Measurements from ENCODE around the gene TIMM50. TPM values are rescaled to one million over a fixed set of nuclear protein-coding genes. Genes with fewer than 3 reads are reported as not detected.
A peak's percentile ranks its signal among the peaks of the same experiment; 100 is the strongest.

TIMM50 gene
- total RNA-seq, 1 donor from 2014 or later, result 98.1 TPM

GRCh38 chr19:39518458-39518857 is 37.8 kb downstream of the TIMM50 start:
- H3K4me3 ChIP-seq (ENCODE audit: low read depth, low read length), result no peak overlapping the region
- no peak for TF ChIP-seq CTCF (conservative IDR thresholded peaks at IDR 0.05; ENCODE audit: low read depth, low read length)
- no peak for DNase-seq (ENCODE audit: low read depth)

- DNase-seq (ENCODE audit: low read depth), result no peak
- TF ChIP-seq CTCF (conservative IDR thresholded peaks at IDR 0.05; ENCODE audit: low read depth, low read length), result no peak
- H3K4me3 ChIP-seq (ENCODE audit: low read depth, low read length), result no peak overlapping the region
These were observed 38.3 kb downstream of the TIMM50 start for GRCh38 chr19:39518975-39519374.

- no peak overlapping the region for H3K4me3 ChIP-seq (ENCODE audit: low read depth, low read length)
- TF ChIP-seq CTCF (conservative IDR thresholded peaks at IDR 0.05; ENCODE audit: low read depth, low read length), result no peak
- DNase-seq (ENCODE audit: low read depth), result no peak
These were observed 40.2 kb downstream of the TIMM50 start for GRCh38 chr19:39520541-39521484.

- no peak for DNase-seq (ENCODE audit: low read depth)
- TF ChIP-seq CTCF (conservative IDR thresholded peaks at IDR 0.05; ENCODE audit: low read depth, low read length), result no peak
- H3K4me3 ChIP-seq (ENCODE audit: low read depth, low read length), result no peak overlapping the region
These were observed 43.9 kb downstream of the TIMM50 start for GRCh38 chr19:39524495-39524894.

- H3K4me3 ChIP-seq (ENCODE audit: low read depth, low read length), result no peak overlapping the region
- no peak for TF ChIP-seq CTCF (conservative IDR thresholded peaks at IDR 0.05; ENCODE audit: low read depth, low read length)
- DNase-seq (ENCODE audit: low read depth), result no peak
These were observed 44.6 kb downstream of the TIMM50 start for GRCh38 chr19:39525205-39525604.

GRCh38 chr19:39531834-39532232 is 51.2 kb downstream of the TIMM50 start:
- TF ChIP-seq CTCF (conservative IDR thresholded peaks at IDR 0.05; ENCODE audit: low read depth, low read length), result no peak
- peak overlapping the region; percentile 97 for H3K4me3 ChIP-seq (ENCODE audit: low read depth, low read length)
- no peak for DNase-seq (ENCODE audit: low read depth)
